Measurements from ENCODE around the gene WNT7A. TPM values are rescaled to one million over a fixed set of nuclear protein-coding genes. Genes with fewer than 3 reads are reported as not detected.

Gene WNT7A
- total and polyA plus RNA-seq, 4 donors = not detected

- Histone ChIP-seq H3K9me3 (ENCODE audit: control insufficient read depth in 4 of 4, low read length in 3 of 4) (no peaks in the 10 kb centered on the region), H3K27ac (ENCODE audit: low read depth in 1 of 2, low read length in 2 of 2) (no peak overlapping the region), H3K4me3 (ENCODE audit: low read depth in 1 of 3, low read length in 3 of 3) (no peak overlapping the region), H3K9ac (ENCODE audit: low read depth in 1 of 2, low read length in 2 of 2) (no peak overlapping the region), H3K27me3 (ENCODE audit: control insufficient read depth in 4 of 4, insufficient read depth in 4 of 4, low read length in 3 of 4) (peaks cover 0 to 2% (median 0%) of the 10 kb centered on the region in 4 donors), H3K36me3 (ENCODE audit: control insufficient read depth in 4 of 4, insufficient read depth in 3 of 4, low read depth in 1 of 4, low read length in 3 of 4) (no peaks in the 10 kb centered on the region), H3K4me1 (ENCODE audit: control insufficient read depth in 4 of 4, insufficient read depth in 4 of 4, low read length in 3 of 4) (no peaks in the 10 kb centered on the region)
- no peak for DNase-seq (ENCODE audit: low spot score)
- 88% methylated on average over 7 of the region's 7 CpGs for WGBS
- TF ChIP-seq ATF3 (IDR thresholded peaks at IDR 0.05) (no peak), TAF1 (conservative IDR thresholded peaks at IDR 0.05) (no peak), GABPA (IDR thresholded peaks at IDR 0.05 in 1 of 2, conservative IDR thresholded peaks at IDR 0.05 in 1 of 2) (no peak)
Measured at GRCh38 chr3:13856006-13856405, 23.9 kb downstream of the WNT7A start.

- H3K9ac ChIP-seq (ENCODE audit: low read depth in 1 of 2, low read length in 2 of 2) = no peak overlapping the region
- no peaks in the 10 kb centered on the region for H3K4me1 ChIP-seq (ENCODE audit: control insufficient read depth in 4 of 4, insufficient read depth in 4 of 4, low read length in 3 of 4)
- WGBS = 90% methylated on average over 25 of the region's 25 CpGs
- H3K27ac ChIP-seq (ENCODE audit: low read depth in 1 of 2, low read length in 2 of 2) = no peak overlapping the region
- no peak for DNase-seq (ENCODE audit: low spot score)
- no peak overlapping the region for H3K4me3 ChIP-seq (ENCODE audit: low read depth in 1 of 3, low read length in 3 of 3)
- no peaks in the 10 kb centered on the region for H3K9me3 ChIP-seq (ENCODE audit: control insufficient read depth in 4 of 4, low read length in 3 of 4)
- no peaks in the 10 kb centered on the region for H3K27me3 ChIP-seq (ENCODE audit: control insufficient read depth in 4 of 4, insufficient read depth in 4 of 4, low read length in 3 of 4)
- no peaks in the 10 kb centered on the region for H3K36me3 ChIP-seq (ENCODE audit: control insufficient read depth in 4 of 4, insufficient read depth in 3 of 4, low read depth in 1 of 4, low read length in 3 of 4)
- TF ChIP-seq NR2F2 (IDR thresholded peaks at IDR 0.05) (no peak), HNF4A (conservative IDR thresholded peaks at IDR 0.05) (no peak), RAD21 (IDR thresholded peaks at IDR 0.05) (no peak), ATF3 (IDR thresholded peaks at IDR 0.05) (no peak), GABPA (IDR thresholded peaks at IDR 0.05 in 1 of 2, conservative IDR thresholded peaks at IDR 0.05 in 1 of 2) (no peak), EGR1 (IDR thresholded peaks at IDR 0.05; ENCODE audit: low read depth in 2 of 2) (no peak), HNF4G (IDR thresholded peaks at IDR 0.05) (no peak), SP1 (IDR thresholded peaks at IDR 0.05) (no peak), MAX (IDR thresholded peaks at IDR 0.05) (no peak), TAF1 (conservative IDR thresholded peaks at IDR 0.05) (no peak), FOXA2 (IDR thresholded peaks at IDR 0.05) (no peak), CTCF (IDR thresholded peaks at IDR 0.05; ENCODE audit: low read depth, low read length, missing input control) (no peak), ZBTB33 (IDR thresholded peaks at IDR 0.05) (no peak), RXRA (IDR thresholded peaks at IDR 0.05) (no peak)
Measured at GRCh38 chr3:13854492-13854891, 25.4 kb downstream of the WNT7A start.

- TF ChIP-seq ZBTB33 (IDR thresholded peaks at IDR 0.05) = no peak
- TF ChIP-seq FOXA2 (IDR thresholded peaks at IDR 0.05) = no peak
- TF ChIP-seq MAX (IDR thresholded peaks at IDR 0.05) = no peak
- no peak for TF ChIP-seq TAF1 (conservative IDR thresholded peaks at IDR 0.05)
- TF ChIP-seq YY1 (IDR thresholded peaks at IDR 0.05) = no peak
- no peak for TF ChIP-seq HNF4A (conservative IDR thresholded peaks at IDR 0.05)
- no peak for TF ChIP-seq FOXA1 (IDR thresholded peaks at IDR 0.05)
- no peak for TF ChIP-seq HNF4G (IDR thresholded peaks at IDR 0.05)
- TF ChIP-seq RXRA (IDR thresholded peaks at IDR 0.05) = no peak
- no peak for TF ChIP-seq CTCF (IDR thresholded peaks at IDR 0.05; ENCODE audit: low read depth, low read length, missing input control)
- no peak for TF ChIP-seq EGR1 (IDR thresholded peaks at IDR 0.05; ENCODE audit: low read depth in 2 of 2)
- no peak for TF ChIP-seq NR2F2 (IDR thresholded peaks at IDR 0.05)
- no peak overlapping the region for H3K4me3 ChIP-seq (ENCODE audit: low read depth in 1 of 3, low read length in 3 of 3)
- H3K4me1 ChIP-seq (ENCODE audit: control insufficient read depth in 4 of 4, insufficient read depth in 4 of 4, low read length in 3 of 4) = no peaks in the 10 kb centered on the region
- no peak overlapping the region for H3K27ac ChIP-seq (ENCODE audit: low read depth in 1 of 2, low read length in 2 of 2)
- no peaks in the 10 kb centered on the region for H3K9me3 ChIP-seq (ENCODE audit: control insufficient read depth in 4 of 4, low read length in 3 of 4)
- WGBS = 72% methylated on average over 1 of the region's 1 CpG
- H3K9ac ChIP-seq (ENCODE audit: low read depth in 1 of 2, low read length in 2 of 2) = no peak overlapping the region
- no peaks in the 10 kb centered on the region for H3K36me3 ChIP-seq (ENCODE audit: control insufficient read depth in 4 of 4, insufficient read depth in 3 of 4, low read depth in 1 of 4, low read length in 3 of 4)
- no peak for DNase-seq (ENCODE audit: low spot score)
- H3K27me3 ChIP-seq (ENCODE audit: control insufficient read depth in 4 of 4, insufficient read depth in 4 of 4, low read length in 3 of 4) = no peaks in the 10 kb centered on the region
Measured at GRCh38 chr3:13853978-13854296, 25.9 kb downstream of the WNT7A start.

Data from liver (tissue), 9 donors.